ENCODE measurements around the gene GRB10.

GRB10 gene

DNA sequence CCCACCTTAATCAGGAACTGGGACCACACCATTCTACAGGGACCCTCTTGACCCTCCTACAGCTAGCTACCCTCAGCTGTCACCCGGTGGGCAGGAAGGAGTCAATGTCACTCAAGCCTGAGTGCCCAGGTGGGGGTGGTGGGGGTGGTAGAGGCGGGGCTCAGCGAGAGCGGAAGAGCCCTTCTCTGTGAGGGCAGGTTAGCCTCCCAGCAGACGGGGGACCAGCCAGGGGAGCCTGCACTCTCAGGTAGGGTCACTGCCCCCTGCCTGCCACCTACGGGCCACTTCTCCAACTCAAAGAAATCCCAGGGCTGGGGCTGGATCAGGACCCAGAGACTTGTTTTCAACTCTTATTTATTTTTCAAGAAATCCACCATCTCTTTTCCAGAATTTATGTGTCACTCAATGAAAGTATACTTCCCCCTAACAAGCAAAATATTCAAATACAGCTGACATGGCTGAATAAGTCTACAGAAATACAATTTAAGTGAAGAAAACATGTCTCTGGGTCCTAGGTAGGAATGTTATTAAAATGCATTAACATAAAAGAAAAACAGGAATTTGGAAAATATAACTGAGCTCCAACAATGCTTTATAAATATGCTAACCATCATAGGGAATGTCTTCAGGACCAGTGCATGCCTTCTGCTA lies 154.1 kb downstream of the GRB10 start:
- DNase-seq, result no peak

DNA sequence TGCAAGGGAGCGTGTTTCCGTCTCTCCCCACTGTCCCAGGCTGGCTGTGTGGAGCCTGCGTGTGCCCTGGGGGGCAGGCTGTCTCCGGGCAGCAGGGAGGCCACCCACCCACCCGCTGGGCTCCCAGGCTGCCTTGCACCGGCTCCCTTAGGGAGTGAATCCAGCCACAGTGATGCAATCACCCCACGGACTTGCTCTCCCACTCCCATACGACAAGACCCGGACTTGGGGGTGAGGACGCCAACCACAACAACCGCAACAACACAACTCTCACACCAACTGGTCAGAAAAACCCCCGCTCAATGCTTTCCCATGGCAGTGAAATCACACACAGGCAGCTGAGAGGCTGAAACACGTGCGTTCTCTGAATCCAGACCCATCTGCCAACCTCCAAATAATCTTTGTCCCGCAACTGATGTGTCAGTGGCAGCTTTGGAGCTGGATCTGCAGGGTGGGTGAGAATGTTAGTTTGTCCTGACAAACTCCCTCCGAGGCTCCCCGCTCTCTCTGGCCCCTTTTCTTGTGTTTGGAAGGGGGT lies 154.8 kb downstream of the GRB10 start:
- no peak for DNase-seq

DNA sequence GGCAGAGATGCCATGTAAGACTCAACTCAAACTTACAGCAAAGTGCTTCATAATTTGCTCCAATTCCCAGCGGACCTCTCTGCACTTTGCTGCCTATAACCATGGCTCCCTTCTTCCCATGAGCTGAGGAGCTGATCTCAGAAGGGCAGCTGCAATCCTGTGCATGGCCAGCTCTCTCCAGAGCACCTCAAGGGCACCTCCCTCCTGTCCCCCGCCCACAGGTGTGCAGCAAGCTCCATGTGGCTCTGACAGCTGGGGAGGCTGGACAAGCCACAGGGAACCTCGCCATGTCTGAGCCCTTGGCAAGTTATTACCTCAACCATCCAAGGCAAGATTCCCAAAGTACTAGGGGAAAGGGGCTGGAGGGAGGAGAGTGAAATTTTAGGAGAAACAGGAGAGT lies 156.4 kb downstream of the GRB10 start:
- DNase-seq, result no peak

DNA sequence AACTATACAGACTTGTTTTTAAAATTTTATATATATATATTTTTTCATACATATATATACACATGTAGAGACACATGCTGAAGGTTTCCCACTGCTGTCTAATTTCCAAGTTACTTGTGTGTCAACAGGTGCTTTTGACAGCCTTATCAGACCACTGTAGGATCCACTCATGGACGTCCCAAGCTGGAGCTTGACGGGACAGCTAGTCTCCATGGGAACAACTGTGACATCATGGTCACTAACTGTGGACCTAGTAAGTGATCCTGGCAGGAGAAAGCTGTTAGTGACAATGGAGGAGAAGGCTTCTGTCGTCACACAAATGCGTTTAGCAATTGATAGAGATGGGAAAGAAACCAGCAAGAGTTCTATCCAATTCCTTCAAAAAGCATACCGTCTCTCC lies 157.3 kb downstream of the GRB10 start:
- no peak for DNase-seq

DNA sequence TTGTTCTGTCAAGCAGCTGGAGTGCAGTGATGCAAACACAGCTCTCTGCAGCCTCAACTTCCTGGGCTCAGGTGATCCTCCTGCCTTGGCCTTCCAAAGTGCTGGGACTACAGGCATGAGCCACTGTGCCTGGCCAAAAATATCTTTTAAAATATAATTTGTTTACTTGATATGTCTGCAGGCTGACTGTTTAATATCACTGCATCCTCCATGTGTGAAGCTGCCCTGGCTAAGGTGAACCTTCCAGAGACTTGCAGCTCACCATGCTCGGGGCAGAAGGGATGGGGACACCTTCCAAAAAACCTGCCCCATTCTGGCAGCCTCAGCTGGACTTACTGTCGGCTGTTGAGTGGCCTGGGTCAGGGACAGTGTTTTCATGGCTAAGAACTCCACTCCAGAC lies 159.9 kb downstream of the GRB10 start:
- DNase-seq, result no peak

DNA sequence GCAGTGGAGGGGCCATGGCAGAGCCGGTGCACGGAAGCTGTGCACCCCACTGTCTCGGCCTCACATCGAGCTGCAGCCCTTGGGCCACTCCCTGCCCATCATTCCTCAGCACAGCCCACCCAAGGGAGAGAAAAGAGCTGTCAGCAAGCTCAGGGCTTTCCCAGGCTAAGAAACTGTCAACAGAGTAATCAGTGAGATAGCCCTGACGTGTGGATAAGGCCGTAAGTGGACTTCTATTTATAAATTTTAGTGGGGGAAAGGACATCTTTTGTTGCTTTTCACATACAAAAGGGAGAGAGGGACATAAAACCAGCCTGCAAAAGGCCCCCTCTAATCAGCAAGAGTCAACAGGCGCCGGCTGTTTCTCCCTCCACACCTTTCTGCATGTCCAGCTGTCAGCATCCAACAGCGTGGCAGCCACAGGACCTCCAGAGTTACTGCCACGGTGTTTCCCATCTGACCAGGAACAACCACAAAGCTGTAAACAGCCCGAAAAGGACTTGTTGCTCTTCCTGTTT lies 160.7 kb downstream of the GRB10 start:
- DNase-seq, result no peak

DNA sequence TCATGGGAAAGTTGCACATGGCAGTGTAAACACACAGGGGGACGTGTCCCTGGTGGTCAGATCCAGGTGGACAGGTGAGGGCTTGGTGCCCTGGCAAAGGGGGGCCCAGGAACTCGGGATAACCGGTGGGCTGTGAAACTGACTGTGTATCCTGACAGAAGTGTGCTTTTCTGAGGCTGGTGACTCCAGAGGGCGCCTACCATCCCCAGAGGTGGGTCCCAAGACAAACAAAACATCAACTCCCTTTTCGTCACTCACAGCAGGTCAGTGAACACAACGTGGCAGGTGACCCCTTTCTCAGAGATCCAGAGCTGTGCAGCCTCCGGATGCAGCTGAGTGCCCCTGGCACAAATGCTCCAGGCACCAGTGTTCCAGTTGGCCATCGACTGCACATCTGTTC lies 161.5 kb downstream of the GRB10 start:
- no peak for DNase-seq

DNA sequence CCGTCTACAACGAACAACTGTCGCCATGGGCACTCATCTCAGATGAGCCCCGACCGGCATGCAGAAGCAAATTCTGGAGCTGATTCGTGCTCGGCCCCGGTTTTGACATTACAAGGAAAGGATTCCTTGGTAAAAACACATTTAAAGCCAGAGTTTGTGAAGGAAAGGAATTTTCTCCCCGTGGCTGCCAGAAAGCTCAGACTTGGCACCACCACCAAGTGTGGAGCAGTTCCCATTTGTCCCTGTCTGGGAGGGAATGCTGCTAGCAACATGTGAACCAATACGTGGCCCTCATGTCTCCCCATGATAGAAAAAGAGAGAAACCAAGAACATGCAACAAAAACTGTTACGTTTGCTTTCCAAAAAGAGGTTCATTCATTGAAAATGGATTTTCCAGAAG lies 162.3 kb downstream of the GRB10 start:
- DNase-seq, result no peak

DNA sequence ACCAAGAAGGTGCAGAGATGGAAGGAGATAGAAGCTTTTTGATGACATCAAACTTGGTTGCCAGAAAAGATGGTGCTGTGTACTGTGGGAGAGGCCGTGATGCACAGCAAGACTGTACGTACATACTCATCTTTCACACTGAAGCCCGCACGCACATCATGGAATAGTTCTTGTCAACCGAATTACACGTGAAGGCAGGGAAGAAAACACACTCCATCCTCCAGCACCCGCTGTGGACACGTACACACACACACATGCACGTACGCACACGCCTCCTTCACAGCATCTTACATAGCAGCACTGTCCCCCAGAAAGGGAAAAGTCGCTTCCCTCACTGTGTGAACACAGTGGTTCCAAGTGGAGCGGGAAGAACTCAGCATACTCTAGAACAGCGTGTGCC lies 163.0 kb downstream of the GRB10 start:
- DNase-seq, result no peak

DNA sequence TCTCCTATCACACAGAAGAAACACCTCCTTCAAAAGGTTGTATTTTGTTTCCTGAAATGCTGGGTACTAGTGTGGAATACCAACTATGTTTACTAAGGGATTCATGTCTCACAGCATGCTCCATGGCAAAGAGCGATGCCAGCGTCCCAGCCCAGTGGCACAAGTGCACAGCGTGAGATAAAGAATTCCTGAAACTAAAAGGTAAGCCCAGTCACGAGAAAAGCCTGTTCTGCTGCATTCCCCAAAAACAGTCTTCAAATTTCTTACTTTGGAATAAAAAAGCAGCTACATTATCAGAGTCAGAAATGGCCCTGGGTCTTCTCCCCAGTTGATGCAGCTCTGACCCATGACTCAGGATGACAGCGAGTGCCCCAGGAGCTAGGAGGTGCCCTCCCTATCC lies 164.4 kb downstream of the GRB10 start:
- no peak for DNase-seq

DNA sequence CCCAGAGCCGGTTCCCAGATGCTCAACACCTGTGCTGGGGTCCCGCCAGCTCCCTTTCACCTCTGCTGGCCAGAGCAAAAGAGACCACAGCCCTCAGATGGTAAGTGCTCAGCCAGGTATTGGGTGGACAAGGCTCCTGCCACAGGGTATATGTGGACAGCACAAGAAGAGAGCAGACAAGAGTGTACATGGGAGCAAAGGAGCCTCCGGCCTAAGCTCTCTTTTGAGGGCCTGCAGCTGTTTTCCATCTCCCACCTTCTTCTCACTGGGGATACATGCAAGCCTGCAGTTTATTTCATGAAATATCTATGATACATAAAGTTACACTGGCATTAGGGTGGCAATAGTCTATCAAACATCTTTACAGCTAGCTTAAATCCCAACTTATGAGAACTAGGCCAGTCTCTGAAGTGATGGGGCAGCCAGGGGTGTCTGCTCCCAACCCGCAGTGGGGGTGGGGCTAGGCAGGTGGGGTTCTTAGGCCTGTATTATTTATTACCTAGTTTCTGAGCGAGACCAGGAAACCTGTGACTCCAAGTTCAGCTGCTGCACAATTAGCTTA lies 167.1 kb downstream of the GRB10 start:
- DNase-seq, result no peak

DNA sequence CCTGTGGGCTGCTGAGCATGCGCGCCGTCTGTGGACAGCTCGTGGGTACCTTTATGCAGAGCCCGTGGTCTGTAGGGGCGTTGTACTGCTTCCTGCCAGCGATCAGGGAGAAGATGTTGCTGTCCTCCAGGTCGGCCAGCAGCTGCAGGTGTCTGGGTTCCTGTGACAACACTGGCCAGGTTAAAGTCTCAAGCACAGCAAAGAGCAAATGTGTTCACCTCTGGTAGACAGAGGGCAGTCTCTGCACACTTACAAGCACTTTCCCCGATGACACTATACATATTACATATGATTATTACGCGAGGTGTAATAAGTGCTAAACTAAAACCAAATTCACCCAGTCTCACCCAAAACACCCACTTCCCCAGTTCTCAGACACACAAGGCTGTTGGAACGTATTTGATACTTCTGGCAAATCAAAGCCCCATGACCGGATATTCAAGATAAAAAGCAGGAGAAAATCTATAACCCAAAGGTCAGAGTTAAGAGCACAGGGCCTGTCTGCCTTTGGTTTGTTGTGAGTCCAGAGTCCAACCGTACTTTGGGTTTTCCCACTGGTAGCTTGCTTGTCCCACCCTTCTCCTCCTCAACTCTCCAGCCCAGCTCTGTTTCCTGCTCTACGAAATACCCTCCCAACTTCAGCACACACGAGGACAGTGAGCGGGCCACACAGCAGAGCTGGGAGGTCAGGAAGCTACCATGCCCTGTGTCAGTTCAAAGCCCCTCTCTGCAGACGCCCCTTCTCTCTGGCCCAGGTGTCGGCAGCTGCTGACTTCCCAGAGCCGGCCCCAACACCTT lies 167.8 kb downstream of the GRB10 start:
- DNase-seq, result no peak

DNA sequence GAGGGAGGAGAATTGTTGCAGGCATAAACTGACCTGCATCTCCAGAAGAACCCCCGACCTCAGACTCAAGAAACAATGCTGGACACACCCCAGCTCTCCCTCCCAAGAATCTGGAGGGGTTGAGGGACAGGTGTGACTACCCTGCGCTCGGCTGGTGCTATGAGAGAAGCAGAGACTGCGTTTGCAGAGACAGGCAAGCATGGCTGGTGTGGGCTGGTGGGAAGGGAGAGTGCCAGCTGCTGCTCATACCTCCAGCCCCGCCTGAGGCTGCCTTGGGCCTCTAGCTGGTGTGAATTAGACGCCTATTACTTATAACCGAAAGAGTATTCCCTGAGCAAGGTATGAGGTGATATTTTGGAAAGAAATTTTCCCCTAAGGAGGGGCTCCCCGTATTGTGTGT lies 169.2 kb downstream of the GRB10 start:
- no peak for DNase-seq

DNA sequence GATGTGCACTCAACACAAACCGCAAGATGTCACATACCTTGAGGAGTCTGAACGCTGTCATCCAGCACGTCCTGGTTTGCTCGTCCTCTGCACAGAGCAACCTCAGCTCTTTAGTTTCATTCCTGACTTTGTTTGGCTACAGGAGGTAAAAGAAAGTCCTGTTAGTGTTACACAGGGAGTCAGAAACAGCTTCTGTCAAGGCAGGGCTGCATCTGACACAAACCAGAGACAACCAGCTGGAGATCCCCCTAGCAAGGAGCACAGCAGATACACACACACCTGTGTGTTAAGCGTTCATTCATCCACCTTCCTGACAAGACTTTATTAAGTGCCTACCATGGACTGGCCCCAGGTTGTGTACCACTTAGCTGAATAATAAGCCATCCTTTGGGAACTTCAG lies 170.0 kb downstream of the GRB10 start:
- DNase-seq, result no peak

DNA sequence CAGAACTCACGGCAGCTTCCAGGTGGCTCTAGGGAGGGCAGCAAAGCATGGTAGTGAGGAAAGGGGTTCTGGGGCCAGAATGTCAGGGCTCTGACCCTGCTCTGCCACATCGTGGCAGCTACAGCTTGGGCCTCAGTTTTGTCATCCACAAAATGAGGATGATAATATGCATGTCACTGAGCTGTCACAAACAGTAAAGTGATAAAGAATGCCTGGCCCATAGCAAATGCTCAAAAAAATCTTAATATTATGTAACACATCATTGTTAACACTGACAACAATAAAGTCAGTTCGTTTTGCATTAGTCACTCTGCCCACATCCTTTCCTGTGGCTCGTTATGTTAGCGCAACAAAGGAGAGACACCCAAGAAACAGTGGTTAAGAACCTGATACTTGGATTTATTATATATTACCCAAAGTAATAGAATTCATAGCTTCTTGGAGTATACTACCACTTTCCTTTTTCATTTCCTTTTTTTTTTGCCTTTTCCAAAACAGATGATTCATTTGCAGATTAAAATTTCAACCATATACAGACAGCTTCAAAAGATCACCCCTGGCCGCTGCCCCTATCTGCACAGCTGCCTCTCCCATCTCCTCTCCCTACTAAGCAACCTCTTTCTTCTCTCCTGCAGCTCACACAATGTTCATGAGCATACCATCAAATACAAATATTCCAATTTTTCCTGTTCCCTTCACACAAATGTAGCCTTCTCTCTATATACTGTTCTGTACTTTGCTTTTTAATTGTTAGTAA lies 172.0 kb downstream of the GRB10 start:
- DNase-seq, result no peak

DNA sequence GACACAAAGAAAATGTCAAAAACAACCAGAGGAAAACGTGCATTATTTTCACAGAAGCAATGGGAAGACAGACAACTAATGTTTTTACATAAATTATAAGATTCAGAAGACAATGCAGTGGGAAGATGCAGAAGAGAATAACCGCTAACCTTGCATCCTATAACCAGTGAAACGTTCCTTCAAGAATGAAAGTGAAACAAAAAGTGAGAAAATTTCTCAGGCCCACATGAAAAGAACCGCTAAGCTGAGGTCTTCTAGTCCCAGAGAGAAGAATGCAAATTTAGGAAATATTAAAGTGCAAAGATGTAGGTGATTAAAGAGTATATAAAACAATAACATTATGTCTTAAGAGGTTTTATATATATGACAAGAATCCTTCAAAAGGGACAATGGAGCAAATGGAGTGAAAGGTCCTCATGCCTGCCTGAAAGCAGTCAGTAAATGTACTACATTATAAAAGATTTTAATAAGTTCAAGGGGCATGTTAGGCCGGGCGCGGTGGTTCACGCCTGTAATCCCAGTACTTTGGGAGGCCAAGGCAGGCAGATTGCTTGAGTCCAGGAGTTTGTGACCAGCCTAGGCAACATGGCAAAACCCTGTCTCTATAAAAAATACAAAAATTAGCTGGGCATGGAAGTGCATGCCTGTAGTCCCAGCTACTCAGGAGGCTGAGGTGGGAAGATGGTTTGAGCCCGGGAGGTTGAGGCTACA lies 174.3 kb downstream of the GRB10 start:
- no peak for DNase-seq

DNA sequence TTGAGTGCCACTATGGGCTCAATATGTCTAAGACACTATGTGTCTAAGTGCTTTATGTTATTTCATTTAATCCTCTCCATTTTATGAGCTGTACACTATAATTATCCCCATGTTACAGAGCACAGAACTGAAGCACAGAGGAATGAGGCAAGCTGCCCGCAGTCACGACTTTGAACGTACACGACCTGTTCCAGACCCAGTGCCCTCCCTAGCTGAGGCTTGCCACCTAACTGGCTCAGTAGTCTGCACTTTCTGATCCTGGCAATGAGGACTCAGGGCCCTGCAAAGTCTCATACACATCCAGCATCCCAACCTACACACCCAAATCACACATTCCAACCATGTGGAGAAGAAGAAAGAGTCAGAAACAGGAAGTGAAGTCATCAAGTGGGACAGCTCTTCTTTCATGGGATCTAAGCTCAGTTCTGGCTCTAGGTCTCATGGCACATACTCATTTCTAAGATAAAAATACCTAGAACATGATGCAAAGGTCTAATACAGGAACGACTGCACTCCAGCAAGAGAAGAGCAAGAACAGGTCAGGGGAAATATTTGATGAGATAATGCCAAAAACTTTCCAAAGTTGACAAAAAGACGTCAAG lies 175.1 kb downstream of the GRB10 start:
- no peak for DNase-seq

DNA sequence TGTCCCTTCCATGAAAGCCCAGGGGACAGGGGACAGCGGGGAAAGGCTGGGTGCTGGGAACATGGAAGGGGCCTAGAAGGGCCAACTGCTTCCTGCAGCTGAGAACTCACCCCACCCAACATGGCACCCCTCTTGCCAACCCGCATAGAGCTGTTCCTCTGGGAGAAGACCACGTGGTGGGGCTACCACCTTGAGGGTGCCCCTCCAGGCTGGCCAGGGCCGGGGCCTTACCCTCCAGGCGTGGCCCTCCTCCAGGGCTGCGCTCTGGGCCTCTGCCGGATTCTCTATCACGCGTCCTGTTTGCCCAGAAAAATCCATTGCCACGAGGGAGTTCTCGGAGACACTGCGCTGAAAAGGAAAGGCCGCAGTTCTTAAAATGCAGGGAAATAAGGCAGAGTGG lies 177.6 kb downstream of the GRB10 start:
- DNase-seq, result no peak

DNA sequence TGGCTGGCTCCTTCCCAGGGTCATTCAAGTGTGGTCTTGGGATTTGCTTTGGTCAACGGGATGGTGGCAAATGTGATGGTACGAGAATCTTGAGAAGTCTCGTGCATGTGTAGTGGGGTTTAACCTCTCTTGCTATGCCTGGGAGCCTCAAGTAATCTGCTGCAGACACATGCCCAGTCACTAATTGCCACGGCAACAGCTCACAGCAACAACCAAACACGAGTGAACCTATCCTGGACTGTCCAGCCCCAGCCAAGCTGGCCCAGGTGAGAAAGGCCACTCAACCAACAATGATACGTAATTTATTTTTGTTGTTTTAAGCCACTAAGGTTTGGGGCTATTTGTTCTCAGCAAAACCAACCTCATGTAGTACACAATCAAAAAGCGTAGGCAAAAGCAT lies 179.4 kb downstream of the GRB10 start:
- DNase-seq, result no peak

DNA sequence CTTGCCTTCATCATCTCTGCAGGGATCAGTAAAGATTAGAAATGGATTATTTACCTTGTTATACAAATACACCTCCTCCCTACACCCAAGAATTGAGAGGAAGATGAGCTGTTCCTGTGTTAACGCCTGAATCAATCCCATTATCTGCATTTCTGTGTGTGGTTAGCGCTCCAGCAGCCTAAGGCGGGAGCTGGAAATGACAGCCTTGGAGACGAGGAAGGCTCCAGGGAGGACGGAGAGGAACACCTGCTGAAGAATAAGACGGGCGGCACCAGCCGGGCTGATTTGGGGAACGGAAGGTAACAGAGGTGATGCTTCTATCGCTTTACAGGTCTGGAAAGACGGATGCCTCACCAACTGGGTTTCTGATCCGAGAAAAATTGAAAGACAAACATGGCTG lies 183.3 kb downstream of the GRB10 start:
- DNase-seq, result no peak

DNA sequence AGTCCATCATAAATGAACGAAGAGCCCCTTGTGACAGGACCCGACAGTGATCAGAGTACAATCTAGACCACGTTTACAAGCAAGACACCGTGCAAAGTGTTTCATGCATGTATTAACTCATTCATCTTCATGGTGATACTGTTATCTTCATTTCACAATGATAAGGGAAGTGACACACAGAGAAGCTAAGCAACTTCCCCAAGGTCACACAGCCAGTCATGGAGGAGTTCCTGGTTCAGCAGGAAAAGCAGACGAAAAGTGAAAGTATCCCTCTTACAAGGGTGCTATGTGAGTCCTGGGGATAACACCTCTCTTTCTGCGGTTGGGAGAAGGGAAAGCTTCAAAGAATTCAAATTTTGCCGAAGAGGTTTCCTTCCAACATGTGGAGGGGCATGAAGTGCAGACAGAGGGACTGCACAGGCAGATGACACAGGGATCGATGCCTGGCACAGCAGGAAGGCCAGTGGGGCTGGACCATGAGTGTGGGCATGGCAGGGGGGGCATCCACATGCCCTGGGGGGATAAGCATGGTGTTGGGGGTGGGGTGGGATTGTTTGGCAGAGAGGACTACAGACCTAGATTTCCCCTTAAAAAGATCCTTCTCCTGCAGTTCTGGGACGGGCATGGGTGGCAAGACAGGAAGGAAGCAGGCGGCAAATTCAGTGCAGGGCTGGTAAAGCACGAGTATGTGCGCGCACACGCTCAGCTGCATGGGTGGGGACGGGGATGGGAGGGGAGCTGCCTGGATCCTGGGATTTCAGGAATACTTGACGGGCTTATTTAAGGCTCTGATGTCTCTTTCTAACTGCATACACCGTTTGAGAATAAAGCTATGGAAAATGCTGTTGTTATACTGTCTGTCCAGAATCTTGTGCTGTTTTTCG lies 184.0 kb downstream of the GRB10 start:
- no peak for DNase-seq

All from NCI-H1436 treated with DMSO at 0.1 percent for 48 hours (cell line).